ENCODE data around the gene CLCN5. TPM values are rescaled to one million over a fixed set of nuclear protein-coding genes. Genes with fewer than 3 reads are reported as not detected.
A peak's percentile ranks its signal among the peaks of the same experiment; 100 is the strongest.

The CLCN5 gene
- total and polyA plus RNA-seq, 2 donors (not counting 1 experiment from before 2014, with no cell fraction given), result 2.9 to 3.6 TPM

- H3K27ac ChIP-seq (ENCODE audit: insufficient read depth, low read length), result no peak overlapping the region
- peak; percentile 19 to 33 for TF ChIP-seq CTCF (conservative IDR thresholded peaks at IDR 0.05 in 1 of 2, IDR thresholded peaks at IDR 0.05 in 1 of 2; ENCODE audit: low read depth in 1 of 2, low read length in 2 of 2)
- no peak for TF ChIP-seq EZH2 (IDR thresholded peaks at IDR 0.05; ENCODE audit: low read length, missing control alignments)
- no peak overlapping the region for H3K4me3 ChIP-seq (replicated peaks in 1 of 4; ENCODE audit: control extremely low read depth in 1 of 4, insufficient read depth in 1 of 4, low read depth in 3 of 4, low read length in 4 of 4)
- H3K9me3 ChIP-seq (ENCODE audit: control insufficient read depth, insufficient read depth, low read depth, low read length), result no peaks in the 10 kb centered on the region
- no peaks in the 10 kb centered on the region for H3K36me3 ChIP-seq (ENCODE audit: control insufficient read depth, insufficient read depth, low read length)
- no peaks in the 10 kb centered on the region for H3K4me1 ChIP-seq (ENCODE audit: control insufficient read depth, extremely low read depth, insufficient read depth, low read length)
- no peaks in the 10 kb centered on the region for H3K27me3 ChIP-seq (ENCODE audit: control insufficient read depth, insufficient read depth, low read length)
- no peaks in the 10 kb centered on the region for H3K79me2 ChIP-seq (ENCODE audit: control insufficient read depth, insufficient read depth, low read length)
- H2AFZ ChIP-seq (ENCODE audit: low read length), result no peak overlapping the region
- peak in 1 of 2 donors; percentile 23 for DNase-seq (ENCODE audit: low read depth in 2 of 2)
- no peak overlapping the region for H3K4me2 ChIP-seq (ENCODE audit: extremely low read depth, insufficient read depth, low read length)
- no peak overlapping the region for H3K9ac ChIP-seq (ENCODE audit: insufficient read depth, low read length)
- no peaks in the 10 kb centered on the region for H4K20me1 ChIP-seq (ENCODE audit: control insufficient read depth, extremely low read depth, insufficient read depth, low read length)
These were observed 159.0 kb downstream of the CLCN5 start for GRCh38 chrX:50081282-50081889.

GRCh38 chrX:50082741-50083140 lies 160.3 kb downstream of the CLCN5 start:
- TF ChIP-seq CTCF (conservative IDR thresholded peaks at IDR 0.05 in 1 of 2, IDR thresholded peaks at IDR 0.05 in 1 of 2; ENCODE audit: low read depth in 1 of 2, low read length in 2 of 2) (no peak), EZH2 (IDR thresholded peaks at IDR 0.05; ENCODE audit: low read length, missing control alignments) (no peak)
- H2AFZ ChIP-seq (ENCODE audit: low read length), result no peak overlapping the region
- H3K4me3 ChIP-seq (replicated peaks in 1 of 4; ENCODE audit: control extremely low read depth in 1 of 4, insufficient read depth in 1 of 4, low read depth in 3 of 4, low read length in 4 of 4), result no peak overlapping the region
- DNase-seq (ENCODE audit: low read depth in 2 of 2), result no peak
- H3K4me2 ChIP-seq (ENCODE audit: extremely low read depth, insufficient read depth, low read length), result no peak overlapping the region
- no peak overlapping the region for H3K27ac ChIP-seq (ENCODE audit: insufficient read depth, low read length)
- no peaks in the 10 kb centered on the region for H3K9me3 ChIP-seq (ENCODE audit: control insufficient read depth, insufficient read depth, low read depth, low read length)
- no peaks in the 10 kb centered on the region for H3K36me3 ChIP-seq (ENCODE audit: control insufficient read depth, insufficient read depth, low read length)
- no peaks in the 10 kb centered on the region for H3K4me1 ChIP-seq (ENCODE audit: control insufficient read depth, extremely low read depth, insufficient read depth, low read length)
- H4K20me1 ChIP-seq (ENCODE audit: control insufficient read depth, extremely low read depth, insufficient read depth, low read length), result no peaks in the 10 kb centered on the region
- H3K9ac ChIP-seq (ENCODE audit: insufficient read depth, low read length), result no peak overlapping the region
- no peaks in the 10 kb centered on the region for H3K27me3 ChIP-seq (ENCODE audit: control insufficient read depth, insufficient read depth, low read length)
- no peaks in the 10 kb centered on the region for H3K79me2 ChIP-seq (ENCODE audit: control insufficient read depth, insufficient read depth, low read length)

GRCh38 chrX:50088645-50089044 lies 166.2 kb downstream of the CLCN5 start:
- Histone ChIP-seq H3K36me3 (ENCODE audit: control insufficient read depth, insufficient read depth, low read length) (no peaks in the 10 kb centered on the region), H3K4me1 (ENCODE audit: control insufficient read depth, extremely low read depth, insufficient read depth, low read length) (no peaks in the 10 kb centered on the region), H3K27me3 (ENCODE audit: control insufficient read depth, insufficient read depth, low read length) (no peaks in the 10 kb centered on the region), H4K20me1 (ENCODE audit: control insufficient read depth, extremely low read depth, insufficient read depth, low read length) (no peaks in the 10 kb centered on the region), H3K9me3 (ENCODE audit: control insufficient read depth, insufficient read depth, low read depth, low read length) (no peaks in the 10 kb centered on the region), H3K4me2 (ENCODE audit: extremely low read depth, insufficient read depth, low read length) (no peak overlapping the region), H3K4me3 (replicated peaks in 1 of 4; ENCODE audit: control extremely low read depth in 1 of 4, insufficient read depth in 1 of 4, low read depth in 3 of 4, low read length in 4 of 4) (no peak overlapping the region), H3K9ac (ENCODE audit: insufficient read depth, low read length) (no peak overlapping the region), H2AFZ (ENCODE audit: low read length) (no peak overlapping the region), H3K79me2 (ENCODE audit: control insufficient read depth, insufficient read depth, low read length) (no peaks in the 10 kb centered on the region), H3K27ac (ENCODE audit: insufficient read depth, low read length) (no peak overlapping the region)
- DNase-seq (ENCODE audit: low read depth in 2 of 2), result no peak
- no peak for TF ChIP-seq EZH2 (IDR thresholded peaks at IDR 0.05; ENCODE audit: low read length, missing control alignments)
- TF ChIP-seq CTCF (conservative IDR thresholded peaks at IDR 0.05 in 1 of 2, IDR thresholded peaks at IDR 0.05 in 1 of 2; ENCODE audit: low read depth in 1 of 2, low read length in 2 of 2), result no peak

Data from fibroblast of lung (primary cell).